ENCODE measurements around the gene TBC1D19.

- TF ChIP-seq IRF2 (CRISPR knock-in tag; IDR thresholded peaks at IDR 0.05) (no peak), GATAD2A (IDR thresholded peaks at IDR 0.05) (no peak), RAD21 (CRISPR knock-in tag; conservative IDR thresholded peaks at IDR 0.05 in 1 of 2, IDR thresholded peaks at IDR 0.05 in 1 of 2) (no peak), POLR2A (conservative IDR thresholded peaks at IDR 0.05) (no peak), CBX5 (IDR thresholded peaks at IDR 0.05; ENCODE audit: borderline replicate concordance, low read depth) (no peak), REST (IDR thresholded peaks at IDR 0.05; ENCODE audit: borderline replicate concordance) (no peak), REST (CRISPR knock-in tag; IDR thresholded peaks at IDR 0.05; ENCODE audit: low read depth) (no peak), ZNF41 (CRISPR knock-in tag; conservative IDR thresholded peaks at IDR 0.05) (no peak), KAT7 (CRISPR knock-in tag; IDR thresholded peaks at IDR 0.05; ENCODE audit: borderline replicate concordance) (no peak), CTCF (IDR thresholded peaks at IDR 0.05 in 2 of 3, conservative IDR thresholded peaks at IDR 0.05 in 1 of 3; ENCODE audit: insufficient read depth in 2 of 3, low read depth in 1 of 3, low read length in 3 of 3) (no peak), ZFX (CRISPR knock-in tag; IDR thresholded peaks at IDR 0.05) (no peak)
Observed at GRCh38 chr4:26751004-26751403, 167.1 kb downstream of the TBC1D19 start.
